Kidney tubule cell (primary cell): ENCODE measurements around the gene GOLGA8O.
"Not testable (repeated sequence)": the region's sequence is repeated elsewhere in the genome, so short reads cannot be mapped to it uniquely, and the experiment has no call there.

Experiments
- DNase-seq: peaks from one replicate; pipeline ENCODE4 v3.0.0-alpha.2; 2018; ENCODE audit warnings: low spot score

The GOLGA8O gene, protein sequence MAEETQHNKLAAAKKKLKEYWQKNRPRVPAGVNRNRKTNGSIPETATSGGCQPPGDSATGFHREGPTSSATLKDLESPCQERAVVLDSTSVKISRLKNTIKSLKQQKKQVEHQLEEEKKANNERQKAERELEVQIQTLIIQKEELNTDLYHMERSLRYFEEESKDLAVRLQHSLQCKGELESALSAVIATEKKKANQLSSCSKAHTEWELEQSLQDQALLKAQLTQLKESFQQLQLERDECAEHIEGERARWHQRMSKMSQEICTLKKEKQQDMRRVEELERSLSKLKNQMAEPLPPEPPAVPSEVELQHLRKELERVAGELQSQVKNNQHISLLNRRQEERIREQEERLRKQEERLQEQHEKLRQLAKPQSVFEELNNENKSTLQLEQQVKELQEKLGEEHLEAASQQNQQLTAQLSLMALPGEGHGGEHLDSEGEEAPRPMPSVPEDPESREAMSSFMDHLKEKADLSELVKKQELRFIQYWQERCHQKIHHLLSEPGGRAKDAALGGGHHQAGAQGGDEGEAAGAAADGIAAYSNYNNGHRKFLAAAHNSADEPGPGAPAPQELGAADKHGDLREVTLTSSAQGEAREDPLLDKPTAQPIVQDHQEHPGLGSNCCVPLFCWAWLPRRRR

DNA sequence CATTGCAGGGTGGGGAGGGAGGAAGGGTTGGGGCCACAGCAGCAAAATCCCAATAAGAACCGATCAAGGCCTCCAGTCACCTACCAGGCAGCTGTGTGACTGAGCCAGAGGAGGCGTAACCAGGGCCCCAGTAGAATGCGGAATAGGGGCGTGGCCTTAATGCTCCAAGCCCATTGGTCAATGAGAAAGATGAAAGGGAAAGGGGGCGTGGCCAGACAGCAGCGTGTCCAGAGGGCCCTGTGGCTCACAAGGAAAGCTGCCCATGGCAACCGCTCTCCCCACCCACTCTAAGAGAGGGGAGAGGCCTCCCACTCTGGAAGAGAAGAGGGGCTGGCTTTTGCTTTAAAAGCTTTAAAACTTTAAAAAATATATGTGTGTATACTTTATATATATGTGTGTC is at the start of gene GOLGA8O:
GOLGA8O (minus strand) TSS at position 101 of the 400 bp plus-strand sequence; CDS start at position 3, 98 bp downstream.
- not testable (repeated sequence) for DNase-seq

DNA sequence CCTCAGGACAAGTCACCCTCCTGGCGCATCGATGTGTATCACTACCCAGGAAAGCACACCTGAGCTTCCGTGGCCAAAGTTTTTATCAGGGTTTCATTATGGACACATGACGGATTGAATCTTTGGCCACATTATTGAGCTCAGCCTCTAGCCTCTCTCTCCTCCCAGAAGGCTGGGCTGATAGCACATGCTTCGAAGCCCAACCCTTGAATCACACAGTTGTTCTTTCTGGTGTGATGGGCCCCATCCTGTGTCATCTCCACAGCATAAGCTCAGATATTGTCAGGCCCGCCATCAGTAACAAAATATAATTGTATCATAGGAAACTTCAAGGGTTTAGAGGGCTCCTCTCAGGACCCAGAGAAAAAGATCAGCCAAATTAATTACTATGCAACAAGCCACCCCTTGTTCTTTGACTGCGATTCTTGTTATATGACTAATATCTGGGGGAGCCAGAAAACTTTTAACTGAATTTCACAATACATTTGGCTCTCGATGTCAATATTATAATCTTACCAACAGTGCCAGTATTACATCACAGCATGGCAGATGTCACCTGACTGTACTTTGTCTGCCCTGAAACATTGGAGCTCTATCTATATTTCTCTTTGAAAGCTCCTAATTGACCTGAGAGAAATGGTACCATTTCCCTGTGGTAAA is 48.8 kb upstream of the GOLGA8O start:
- not testable (repeated sequence) for DNase-seq

DNA sequence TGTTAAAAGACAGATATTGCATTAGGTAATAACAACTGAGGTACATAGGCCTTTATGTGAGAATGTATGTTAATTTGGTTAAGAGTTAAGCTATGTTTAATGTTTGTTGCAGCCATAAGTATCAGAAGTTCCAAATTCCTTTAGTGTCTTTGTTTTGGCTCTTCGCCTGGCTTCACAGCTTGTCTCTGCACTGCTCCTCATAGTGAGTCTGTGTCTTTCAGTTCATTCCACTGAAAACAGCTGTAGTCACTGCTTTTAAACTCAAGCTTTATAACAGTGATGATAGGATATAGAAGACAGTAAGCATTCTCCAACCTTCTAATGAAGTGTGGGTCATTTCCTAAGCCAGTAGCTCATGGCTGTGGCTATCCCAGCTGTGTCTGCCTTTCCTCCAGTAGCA is 47.5 kb upstream of the GOLGA8O start:
- DNase-seq = not testable (repeated sequence)

DNA sequence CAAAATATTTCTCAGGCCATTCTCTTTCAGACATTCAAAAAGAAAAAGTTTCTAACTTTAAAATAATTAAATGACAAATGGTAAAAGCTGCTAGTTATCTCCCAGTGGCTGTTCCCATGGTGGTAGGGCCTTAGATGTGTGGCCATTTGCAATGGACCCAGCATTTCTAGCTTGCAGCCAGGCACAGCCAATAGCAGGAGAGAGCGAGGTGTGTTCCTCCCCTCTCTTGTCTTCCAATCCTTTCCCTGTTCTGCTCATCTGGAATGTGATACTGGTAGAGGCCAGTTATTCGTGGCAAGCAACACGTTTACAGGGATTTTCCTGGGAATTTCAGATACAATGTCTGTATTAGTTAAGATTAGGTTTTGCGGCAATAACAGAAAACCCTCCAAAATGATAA is 37.3 kb upstream of the GOLGA8O start:
- DNase-seq = not testable (repeated sequence)

DNA sequence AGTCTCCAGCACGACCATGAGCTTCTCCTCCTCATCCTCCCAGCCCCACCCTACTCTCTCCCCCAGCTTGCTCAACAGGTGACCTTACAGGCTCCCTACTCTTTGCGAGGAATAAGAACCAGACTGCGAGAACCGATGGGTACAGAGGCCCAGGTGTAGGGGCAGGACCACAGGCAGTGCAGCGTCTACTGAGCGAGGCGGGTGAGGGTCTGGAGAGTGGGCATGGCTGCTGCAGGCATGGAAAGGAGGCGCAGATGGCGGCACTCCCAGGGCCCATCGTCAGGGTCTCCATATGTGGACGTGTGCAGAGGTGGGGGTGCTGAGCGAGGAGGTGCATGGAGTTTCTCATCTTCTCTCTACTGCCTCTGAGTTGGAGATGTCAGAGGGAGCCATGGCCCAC is 31.0 kb upstream of the GOLGA8O start:
- not testable (repeated sequence) for DNase-seq

DNA sequence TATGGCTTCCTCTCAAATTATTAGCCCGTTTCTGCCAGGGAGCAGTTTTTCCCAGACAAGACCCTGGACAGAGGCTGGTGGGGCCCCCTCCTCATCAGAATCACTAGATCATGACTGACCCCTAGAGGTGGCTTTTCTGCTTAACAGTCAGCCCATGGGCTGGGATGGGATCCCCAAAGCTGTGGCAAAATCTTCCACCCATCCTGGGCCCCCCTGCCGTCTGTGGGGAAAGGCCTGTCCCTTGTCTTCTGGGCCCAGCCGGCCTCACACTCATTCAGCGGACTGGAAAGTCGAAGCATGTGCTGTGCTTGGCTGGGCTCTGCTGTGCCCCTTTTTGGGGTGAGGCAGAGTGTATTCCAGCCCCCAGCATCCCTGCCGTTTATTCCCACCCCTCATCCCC is 27.9 kb upstream of the GOLGA8O start:
- DNase-seq = not testable (repeated sequence)

DNA sequence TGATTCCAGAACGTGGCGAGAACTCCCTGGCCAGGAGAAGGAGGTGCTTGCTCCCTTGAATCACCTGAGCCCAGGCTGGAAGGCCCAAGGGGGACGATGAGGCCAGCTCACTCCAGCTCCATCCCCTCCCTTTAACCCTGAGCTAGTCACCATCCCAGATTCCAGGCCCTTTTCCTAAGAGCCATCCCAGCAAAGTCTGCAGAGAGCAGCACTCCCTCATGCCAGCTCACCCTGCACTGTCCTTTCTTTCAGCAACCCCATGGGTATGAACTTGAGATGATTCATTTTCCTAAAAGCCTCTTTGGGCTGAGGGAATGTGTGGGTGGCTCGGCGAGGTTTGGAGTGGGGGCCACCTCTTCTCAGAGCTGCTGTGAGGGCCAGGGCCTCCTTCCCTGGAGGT is 26.2 kb upstream of the GOLGA8O start:
- DNase-seq = not testable (repeated sequence)

DNA sequence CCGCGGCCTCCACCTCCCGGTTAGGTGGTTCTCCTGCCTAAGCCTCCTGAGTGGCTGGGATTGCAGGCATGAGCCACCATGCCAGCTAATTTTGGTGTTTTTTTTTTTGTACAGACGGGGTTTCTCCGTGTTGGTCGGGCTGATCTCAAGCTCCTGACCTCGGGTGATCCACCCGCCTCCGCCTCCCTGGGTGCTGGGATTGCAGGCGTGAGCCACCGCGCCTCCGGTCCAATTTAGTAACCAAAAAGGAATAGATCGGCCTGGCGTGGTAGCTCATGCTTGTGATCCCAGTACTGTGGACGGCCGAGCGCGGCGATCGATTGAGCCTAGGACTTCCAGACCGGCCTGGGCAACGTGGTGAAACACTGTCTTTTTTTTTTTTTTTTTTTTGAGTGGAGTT is 12.6 kb upstream of the GOLGA8O start:
- DNase-seq = not testable (repeated sequence)

DNA sequence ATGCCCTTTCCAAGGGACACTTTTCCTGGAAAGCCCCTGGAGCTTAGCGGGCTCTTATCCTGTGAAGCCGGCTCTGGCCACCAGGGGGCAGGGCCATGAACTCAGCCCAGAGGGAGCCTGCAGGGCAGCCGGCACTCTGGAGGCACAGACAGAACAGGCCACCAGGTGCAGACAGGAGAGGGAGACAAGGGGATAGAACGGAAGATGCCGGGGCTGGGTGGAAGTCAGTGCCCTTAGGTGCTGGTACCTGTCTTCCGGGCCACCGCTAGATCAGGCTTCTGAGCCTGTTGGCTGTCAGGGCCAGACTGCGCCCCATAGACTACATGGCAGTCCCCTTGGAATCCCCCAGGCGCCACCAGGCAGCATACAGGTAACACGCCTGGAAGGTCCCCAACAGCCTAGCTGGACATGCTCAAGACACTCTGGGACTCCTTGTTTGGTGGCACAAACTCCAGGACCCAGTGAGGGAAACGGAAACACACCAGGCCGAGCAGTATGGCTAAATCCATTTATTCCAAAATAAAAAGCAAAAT is 14.9 kb downstream of the GOLGA8O start:
- DNase-seq = not testable (repeated sequence)

DNA sequence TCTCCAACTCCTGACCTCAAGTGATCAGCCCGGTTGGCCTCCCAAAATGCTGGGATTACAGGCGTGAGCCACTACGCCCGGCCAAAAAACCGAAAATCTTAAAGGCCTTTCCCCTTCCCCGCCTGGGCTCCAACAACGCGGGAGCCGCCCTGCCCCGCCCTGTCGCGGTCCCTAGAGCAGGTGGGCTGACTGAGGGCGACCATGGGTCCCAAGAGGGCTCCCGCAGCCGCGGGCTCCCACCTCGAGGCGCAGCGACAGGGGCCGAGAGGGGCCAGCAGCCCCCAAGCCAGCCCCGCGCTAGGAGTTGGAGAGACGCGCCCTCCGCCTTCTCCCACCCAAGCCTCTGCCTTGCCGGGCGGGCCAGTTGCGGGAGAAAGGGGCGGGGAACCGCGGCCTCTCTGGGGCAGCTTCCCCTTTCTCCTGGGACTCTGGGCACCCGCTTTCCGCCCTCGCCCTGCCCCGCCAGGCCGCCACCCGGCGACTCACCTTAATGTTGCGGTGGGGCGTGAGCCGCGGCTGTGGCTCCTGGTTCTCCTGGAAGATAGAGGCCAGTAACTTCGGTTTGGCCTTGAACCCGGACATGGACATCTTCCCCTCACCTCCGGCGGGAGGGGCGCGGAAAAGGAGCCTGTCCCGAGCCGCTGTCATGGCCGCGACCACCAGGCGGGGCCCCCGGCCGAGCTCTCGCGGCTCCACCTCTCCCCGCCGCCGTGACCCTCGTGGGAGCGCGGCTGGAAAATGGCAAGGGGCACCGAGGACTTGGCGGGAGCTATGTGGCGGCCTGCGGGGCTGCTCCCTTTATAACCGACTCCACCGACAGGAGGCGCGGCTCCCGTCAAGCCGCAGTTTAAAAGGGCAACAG is 21.1 kb downstream of the GOLGA8O start:
- not testable (repeated sequence) for DNase-seq

DNA sequence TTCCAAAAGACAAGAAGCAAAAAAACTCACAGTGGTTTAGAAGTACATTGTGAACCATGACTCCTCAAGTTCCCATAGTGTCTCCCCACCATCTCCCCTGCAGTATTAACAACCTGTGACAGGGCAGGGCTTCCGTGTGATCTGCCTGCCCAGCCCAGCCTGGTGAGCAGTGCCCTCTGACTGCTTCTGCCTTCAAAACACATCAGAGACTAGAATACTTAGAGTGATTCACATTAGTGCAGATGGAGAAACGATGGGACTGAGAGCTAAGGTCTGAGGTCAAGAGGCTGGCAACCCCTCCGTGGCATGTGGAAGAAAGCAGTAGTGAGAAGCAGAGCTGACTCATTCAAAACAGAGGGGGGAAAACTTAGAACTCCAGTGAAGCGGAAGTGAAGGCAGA is 27.8 kb downstream of the GOLGA8O start:
- not testable (repeated sequence) for DNase-seq

DNA sequence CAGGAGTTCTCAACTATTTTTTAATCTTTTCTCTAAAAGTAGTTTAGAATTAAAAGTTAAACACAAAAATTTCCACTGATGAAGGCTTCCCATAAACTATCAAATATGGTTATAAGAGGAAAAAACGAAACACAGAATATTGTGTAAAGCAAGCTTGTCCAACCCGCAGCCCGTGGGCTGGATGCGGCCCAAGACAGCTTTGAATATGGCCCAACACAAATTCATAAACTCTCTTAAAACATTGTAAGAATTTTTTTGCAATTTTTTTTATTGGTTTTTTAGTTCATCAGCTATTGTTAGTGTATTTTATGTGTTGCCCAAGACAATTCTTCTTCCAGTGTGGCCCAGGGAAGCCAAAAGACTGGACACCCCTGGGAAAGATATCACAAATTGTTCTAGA is 28.9 kb downstream of the GOLGA8O start:
- DNase-seq = not testable (repeated sequence)

DNA sequence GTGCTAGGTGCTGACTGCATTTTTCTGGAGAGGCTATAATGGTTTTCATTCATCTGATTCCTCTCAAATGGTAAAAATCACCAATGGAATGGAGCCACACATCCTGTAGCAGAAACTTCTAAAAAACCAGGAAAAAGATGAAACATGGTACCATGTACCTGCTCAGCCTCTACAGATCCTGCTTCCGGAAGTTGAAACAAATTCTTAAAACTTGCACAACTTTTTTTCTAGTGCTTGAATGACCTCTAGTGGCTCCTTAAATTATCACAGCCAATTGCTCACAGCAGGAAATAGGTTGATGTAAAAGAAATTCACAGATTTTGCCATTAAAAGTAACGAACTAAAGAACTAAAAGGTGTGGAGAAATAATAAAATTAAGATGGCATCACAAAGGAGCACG is 47.5 kb downstream of the GOLGA8O start:
- not testable (repeated sequence) for DNase-seq

DNA sequence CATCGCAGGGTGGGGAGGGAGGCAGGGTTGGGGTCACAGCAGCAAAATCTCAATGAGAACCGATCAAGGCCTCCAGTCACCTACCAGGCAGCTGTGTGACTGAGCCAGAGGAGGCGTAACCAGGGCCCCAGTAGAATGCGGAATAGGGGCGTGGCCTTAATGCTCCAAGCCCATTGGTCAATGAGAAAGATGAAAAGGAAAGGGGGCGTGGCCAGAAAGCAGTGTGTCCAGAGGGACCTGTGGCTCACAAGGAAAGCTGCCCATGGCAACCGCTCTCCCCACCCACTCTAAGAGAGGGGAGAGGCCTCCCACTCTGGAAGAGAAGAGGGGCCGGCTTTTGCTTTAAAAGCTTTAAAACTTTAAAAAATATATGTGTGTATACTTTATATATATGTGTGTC is 52.2 kb downstream of the GOLGA8O start, which contains the start of gene GOLGA8K:
GOLGA8K (minus strand) TSS at position 101 of the 400 bp plus-strand sequence; CDS start at position 3, 98 bp downstream.
- DNase-seq = not testable (repeated sequence)

DNA sequence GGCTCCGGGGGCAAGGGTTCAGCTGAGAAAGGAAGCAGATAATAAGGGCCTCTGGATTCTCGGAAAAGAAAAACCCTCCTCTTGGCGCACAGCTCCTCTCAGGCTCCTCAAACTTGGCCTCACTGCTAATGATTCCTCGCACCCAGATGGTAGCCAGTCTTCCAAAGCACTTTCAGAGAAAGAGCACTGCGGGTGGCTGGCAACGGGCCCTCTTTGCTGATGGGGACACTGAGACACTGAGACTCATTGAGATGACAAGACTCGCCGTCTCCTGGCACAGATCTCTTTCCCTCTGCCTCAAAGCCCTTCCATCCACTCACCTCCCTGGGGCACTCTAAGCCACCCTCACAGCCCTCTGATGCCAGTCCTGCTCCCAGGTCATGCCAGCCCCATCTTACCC is 58.9 kb downstream of the GOLGA8O start:
- not testable (repeated sequence) for DNase-seq
